ENCODE measurements around the gene SCGB3A1.

Gene SCGB3A1

GRCh38 chr5:180625125-180625790, 34.0 kb upstream of the SCGB3A1 start:
- no peak for DNase-seq

- DNase-seq = no peak
Observed at GRCh38 chr5:180624587-180624986, 33.3 kb upstream of the SCGB3A1 start.

DNA sequence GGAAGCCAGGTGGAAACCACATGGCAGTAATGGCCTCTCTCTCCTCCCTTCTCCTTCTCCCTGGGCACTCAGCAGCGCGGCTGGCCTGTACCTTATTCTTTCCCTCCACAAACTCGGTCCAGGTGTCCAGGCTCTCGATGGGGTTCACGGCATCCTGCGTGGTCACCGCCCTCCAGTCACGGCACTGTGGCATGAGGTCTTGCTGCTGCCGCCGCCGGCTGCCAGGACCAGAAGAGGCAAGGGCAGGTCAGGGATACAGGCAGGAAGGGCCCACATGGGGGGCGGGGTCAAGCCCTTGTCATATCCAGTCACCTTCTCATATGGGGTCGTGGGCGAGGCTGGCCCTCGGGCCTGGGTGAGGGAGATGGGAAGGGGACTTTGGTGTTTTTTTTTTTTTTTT, 32.5 kb upstream of the SCGB3A1 start:
- no peak for DNase-seq

GRCh38 chr5:180623411-180623834, 32.1 kb upstream of the SCGB3A1 start:
- no peak for DNase-seq

- no peak for DNase-seq
Observed at GRCh38 chr5:180622910-180623309, 31.6 kb upstream of the SCGB3A1 start.

DNA sequence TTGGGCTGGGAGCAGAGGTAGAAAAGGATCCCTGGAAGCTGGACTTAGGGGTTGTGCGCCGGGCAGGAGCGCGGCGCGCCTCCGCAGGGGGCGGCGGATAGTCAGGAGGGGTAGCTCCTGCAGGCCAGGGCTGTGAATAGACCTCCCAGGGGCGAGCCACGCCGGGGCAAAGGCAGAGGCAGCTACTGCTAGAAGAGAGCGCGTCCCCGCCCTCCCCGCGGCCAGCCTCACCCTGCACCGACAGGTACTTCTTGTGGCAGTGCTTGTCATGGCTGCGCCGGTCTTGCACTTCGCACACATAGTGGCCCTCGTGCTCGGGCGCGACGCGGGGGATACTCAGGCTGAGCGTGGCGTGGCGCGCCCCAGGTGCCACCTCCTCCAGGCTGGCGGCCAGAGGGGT, 30.0 kb upstream of the SCGB3A1 start:
- no peak for DNase-seq

DNA sequence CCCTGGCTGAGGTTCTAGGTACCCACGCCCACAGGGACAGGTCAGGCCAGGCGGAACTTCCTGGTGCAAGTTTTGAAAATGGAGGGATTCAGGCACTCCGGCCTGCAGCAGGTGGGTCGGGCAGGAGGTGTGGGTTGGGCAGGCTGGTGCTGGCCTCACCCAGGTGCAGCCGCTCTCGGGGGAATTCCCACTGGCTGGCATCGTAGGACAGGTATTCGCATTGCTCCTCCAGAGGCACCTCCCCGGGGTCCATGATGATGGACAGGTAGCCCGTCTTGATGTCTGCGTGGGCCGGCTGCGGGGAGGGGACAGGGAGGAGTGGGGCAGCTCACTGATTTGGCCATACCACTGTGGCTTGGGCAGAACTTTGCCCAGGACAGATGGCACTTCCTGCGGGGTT, 28.7 kb upstream of the SCGB3A1 start:
- DNase-seq = no peak

- DNase-seq = no peak
Observed at GRCh38 chr5:180619563-180619915, 28.2 kb upstream of the SCGB3A1 start.

GRCh38 chr5:180618829-180619562, 27.7 kb upstream of the SCGB3A1 start:
- DNase-seq = peak in 1 of 2 experiments; percentile 54

GRCh38 chr5:180618487-180618828, 27.2 kb upstream of the SCGB3A1 start:
- DNase-seq = no peak

DNA sequence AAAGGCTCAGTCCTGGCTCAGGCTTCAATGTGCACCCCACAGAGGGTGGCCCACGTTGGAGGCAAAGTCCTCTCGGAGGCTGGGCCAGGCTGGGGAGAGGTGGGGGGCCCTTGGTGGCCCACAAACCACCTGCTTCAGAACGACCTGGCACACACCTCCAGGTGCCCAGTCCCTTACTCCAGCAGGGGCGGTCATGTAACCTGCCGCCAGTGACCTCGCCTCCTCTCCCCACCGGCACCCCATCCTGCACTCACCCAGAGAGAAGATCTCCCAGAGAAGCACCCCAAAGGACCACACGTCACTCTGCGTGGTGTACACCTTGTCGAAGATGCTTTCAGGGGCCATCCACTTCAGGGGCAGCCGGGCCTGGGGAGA, 22.5 kb upstream of the SCGB3A1 start:
- DNase-seq = no peak

DNA sequence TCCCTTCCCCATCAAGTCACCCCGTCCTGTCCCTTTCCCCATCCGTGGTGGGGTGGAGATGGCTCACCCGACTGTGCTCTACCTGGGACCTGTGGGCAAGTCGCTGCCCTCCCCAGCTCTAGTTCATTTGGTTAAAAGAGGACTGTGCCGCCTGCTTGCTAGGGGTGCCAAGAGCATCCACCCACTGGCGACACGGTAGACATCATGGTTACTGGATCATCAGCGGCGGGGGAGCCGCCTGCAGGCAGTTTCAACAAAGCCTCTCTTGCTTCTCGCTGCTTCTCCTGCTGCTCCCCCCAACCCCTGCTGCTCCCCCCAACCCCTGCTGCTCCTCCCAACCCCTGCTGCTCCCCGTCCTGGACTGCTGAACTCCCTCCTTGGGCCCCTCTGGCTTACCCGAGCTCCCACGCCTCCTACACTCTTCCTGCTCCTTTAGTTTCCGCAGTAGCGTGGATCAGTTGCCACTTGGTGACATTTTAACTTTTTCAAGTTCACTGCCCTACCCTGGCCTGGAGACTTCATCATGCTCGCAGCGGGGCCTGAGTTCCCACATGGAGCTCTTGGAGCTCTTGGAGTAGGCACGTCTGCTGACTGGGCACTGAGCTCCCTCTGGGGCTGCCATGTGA, 22.0 kb upstream of the SCGB3A1 start:
- no peak for DNase-seq

GRCh38 chr5:180612683-180613082, 21.4 kb upstream of the SCGB3A1 start:
- DNase-seq = no peak

- DNase-seq = no peak
Observed at GRCh38 chr5:180611140-180611850, 20.0 kb upstream of the SCGB3A1 start.

DNA sequence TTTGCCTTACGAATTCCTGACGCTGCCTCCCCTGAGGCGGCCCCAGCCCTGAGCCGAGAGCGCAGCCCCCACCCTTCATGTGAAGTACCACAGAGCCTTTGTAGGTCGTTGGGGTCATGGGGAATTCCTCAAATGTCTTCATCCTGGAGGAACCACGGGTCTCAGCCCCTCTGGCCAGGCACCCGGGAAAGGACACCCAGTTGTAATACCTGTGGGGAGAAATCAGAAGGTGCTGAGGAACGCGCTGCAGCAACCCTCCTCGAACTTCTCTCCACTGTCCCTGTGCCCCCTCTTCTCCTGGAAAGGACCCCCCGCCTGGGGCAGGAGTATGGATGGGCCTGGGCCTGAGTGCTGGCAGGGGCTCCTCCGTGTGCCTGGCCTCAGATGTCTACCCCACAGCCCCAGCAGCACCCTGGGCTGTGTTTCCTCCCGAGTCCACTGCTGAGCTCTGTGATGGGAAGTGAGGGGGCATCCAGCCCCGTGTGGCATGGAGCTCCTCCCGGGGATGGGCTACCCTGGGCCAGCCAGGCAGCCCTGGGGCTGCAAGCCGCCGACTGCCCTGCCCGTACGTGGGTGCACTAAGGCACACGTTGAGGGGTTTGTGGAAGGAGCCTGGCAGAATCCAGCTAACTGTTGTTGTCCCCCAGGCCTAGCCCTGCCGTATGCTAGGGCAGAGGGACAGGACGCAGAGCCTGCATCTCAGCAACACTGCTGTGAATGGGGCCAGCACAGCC, 18.7 kb upstream of the SCGB3A1 start:
- no peak for DNase-seq

GRCh38 chr5:180609386-180609785, 18.1 kb upstream of the SCGB3A1 start:
- DNase-seq = no peak

DNA sequence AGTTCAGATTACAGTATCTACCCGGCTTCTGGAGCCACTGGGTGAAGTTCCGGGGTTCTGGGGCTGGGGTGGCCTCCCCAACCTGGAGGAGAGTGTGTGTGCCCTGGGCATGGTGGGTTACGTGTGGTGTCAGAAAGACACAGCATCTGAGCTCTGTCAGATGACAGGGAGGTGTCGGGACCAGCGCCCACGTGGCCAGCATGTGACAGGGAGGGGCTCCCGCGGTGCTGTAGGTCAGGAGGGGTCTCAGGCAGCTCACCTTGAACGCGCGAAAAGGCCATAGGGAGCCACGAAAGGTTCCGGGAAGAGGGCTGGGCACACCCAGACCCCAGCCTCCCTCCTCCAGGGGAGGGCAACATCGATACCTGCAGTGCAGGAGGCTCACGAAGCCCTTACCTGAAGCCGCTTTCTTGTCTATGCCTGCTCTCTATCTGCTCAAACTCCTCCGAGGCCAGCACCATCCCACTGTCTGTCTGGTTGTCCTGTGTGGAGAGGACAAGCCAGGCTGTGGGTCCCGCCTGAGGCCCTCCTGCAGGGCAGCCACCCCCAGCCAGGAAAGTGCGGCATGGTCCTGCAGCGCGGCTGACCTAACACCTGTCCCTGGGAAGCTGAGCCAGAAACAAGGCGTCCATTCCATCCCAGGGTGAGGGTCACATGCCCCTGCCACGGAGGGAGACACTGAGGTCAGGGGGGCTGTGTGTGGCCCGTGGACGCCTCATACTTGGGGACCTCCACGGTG, 17.4 kb upstream of the SCGB3A1 start:
- DNase-seq = no peak

GRCh38 chr5:180607861-180608571, 16.7 kb upstream of the SCGB3A1 start:
- DNase-seq = no peak

- no peak for DNase-seq
Observed at GRCh38 chr5:180606215-180606785, 15.0 kb upstream of the SCGB3A1 start.

DNA sequence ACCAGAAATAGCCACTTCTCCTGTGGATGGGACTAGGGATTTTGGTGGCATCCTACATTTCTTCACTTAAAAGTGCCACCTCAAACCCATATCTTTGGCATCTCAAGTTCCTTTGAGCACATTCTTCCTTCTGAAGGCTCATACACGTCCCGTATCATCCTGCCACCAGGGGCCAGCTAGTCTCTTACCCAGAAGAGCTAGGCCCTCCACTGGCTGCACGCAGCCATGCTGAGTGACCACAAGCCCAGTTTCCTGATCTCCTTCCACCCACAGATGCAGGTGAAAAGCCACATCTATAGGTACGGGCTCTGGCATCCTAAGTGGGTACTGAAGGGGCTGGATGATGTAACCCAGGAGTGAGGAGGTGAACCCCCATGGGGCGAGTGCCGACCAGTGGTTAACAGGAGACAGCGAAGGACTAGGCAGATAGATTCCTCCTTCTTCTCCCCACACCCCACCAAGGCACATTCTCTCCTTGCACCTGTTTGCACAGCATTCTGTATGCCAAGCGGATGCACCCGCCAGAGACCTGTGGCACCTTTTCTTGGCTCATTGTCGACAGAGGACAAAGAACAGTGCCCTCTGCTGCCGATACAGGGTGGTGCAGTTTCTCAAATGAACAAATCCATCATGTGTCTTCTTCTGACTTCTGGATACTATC, 14.4 kb upstream of the SCGB3A1 start:
- DNase-seq = peak in 1 of 2 experiments; percentile 61

DNA sequence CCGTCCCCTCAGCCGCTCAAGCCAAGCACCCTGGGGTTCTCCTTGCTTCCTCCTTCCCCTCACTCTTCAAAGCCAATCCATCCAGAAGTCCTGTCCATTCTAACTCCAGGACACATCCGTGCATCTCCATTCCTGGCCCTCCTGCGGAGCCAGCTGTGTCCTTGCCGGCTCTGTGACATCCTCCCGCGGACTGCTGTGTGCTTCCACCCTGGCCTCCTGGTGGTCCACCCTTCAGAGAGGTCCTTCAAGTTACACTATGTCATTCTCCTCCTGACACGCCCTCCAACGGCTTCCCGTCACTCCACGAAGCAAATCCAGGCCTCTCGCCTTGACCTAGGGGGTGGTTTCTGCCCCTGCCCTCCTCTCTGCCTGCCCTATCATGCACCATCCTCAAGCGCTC, 13.0 kb upstream of the SCGB3A1 start:
- DNase-seq = no peak

Measured in SW 1271 (cell line).